ENCODE results near the gene NUAK1.
"Not testable (repeated sequence)": the region's sequence is repeated elsewhere in the genome, so short reads cannot be mapped to it uniquely, and the experiment has no call there.

The NUAK1 gene

DNA sequence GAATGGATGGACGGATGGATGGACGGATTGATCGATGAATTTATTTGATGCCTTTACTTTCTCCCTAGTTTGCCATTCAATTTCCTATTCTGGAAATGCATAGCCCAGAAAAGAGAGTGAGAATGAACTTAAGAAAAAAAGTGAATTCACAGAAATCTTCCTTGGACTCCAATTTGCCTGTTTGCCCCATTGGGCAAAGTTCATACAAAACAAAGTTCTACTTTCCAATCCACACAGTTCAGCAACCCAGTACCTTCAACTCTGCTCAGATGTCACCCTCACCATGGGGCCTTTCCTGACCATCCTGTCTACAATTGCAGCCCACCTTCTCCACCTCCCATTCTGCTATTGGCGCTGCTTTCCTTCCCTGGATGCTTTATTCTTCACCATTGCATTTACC lies 8.2 kb upstream of the NUAK1 start:
- DNase-seq (ENCODE audit: low read depth), result no peak

DNA sequence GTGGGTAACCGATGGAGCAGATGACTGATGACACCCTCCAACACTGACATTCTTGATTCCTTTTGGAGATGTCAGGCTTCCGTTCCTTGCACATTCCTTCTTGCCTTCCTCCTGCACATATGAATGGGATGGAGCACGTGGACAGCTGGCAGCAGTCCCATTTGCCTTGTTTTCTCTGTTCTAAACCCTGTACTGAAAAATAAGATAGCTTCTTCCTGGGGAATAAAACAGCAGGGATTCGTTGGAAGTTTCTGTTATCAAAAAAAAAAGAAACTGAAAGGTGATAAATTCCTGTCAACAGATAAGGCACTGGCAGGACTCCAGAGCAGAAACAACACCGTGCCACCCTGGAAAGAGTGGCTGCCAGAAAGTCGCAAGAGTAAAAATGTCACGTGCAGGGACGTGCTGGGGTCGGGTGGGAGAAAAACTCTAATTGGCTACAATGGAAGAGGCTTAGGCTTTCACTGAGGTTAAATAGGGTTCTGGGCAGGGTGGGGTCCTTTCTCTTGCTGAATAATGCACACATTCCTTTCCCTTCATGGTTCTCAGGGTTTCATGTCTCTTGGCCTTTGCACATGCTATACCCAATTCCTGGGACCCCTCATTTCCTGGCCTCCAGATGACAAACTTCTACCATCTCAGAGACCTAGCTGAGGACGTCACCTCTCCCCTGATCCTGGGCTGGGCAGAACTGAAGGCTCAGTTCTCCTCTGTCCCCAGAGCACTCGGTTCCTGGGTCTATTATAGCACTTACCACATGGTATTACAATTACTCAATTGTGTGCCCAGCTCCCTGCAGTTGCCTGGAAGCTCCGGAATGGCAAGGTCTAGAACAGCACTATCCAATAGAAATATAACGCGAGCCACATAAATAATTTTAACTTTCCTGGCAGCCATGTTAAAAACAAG lies 7.0 kb upstream of the NUAK1 start:
- no peak for DNase-seq (ENCODE audit: low read depth)

DNA sequence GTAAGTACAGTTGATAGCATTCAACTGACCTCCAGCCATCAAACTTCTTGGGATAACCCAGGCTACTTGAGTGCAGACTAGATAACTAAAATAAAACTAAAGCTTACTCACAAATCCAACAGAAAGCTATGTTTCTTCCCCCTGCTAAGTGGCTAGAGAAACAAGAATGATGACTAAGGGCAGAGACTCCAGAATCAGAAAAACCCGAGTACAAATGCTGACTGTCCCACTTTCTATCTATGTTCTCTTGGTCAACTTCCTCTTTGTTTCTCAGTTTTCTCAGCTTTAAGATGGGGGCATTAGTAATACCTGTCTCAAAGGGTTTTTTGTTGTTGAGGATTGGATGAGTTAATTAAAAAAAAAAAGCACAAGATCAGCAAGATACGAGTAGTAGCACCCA lies 6.1 kb upstream of the NUAK1 start:
- no peak for DNase-seq (ENCODE audit: low read depth)

DNA sequence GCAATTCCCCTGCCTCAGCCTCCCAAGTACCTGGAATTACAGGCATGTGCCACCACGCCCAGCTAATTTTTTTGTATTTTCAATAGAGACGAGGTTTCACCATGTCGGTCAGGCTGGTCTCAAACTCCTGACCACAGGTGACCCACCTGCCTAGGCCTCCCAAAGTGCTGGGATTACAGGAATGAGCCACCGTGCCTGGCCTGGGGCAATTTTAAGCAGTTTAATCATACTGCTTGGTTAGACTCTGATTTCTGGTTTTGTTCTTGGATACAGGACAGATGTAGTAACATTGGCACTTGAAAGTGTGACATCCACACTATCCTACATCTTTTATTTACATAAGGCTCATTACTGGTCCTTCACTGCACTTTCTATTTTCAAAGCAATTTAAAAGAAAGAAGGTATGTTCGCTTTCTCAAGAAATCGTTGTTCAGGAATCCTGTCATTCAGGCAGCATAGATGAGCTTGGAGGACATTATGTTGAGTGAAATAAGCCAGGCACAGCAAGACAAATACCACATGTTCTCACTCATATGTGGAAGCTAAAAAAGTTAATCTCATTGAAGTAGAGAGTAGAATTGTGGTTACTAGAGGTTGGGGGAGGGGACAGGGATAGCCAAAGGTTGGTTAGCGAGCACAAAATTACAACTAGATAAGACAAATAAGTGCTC lies 4.0 kb upstream of the NUAK1 start:
- DNase-seq (ENCODE audit: low read depth), result no peak

DNA sequence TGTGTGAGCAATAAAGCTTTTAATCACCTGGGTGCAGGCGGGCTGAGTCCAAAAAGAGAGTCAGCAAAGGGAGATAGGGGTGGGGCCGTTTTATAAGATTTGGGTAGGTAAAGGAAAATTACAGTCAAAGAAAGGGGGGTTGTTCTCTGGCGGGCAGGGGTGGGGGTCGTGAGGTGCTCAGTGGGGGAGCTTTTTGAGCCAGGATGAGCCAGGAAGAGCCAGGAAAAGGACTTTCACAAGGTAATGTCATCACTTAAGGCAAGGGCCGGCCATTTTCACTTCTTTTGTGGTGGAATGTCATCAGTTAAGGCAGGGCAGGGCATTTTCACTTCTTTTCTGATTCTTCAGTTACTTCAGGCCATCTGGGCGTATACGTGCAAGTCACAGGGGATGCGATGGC lies 3.2 kb upstream of the NUAK1 start:
- not testable (repeated sequence) for DNase-seq (ENCODE audit: low read depth)

DNA sequence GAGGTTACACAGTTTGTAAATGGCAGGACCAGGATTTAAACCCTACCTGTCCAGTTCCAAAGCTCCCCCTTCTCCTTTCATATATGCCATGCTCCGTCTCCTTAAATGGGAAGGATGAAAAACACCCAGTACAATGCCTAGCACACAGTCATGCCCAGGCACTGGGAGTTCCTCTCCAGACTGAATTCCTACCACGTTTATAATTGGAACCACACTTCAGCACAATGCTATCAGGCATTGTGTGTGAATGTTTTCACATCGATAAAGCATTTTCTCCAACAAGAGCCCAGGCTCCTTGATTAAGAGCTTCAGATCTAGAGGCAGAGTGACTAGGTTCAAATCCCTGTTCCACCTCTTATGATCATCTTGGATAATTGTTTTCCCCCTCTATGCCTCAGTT lies 2.7 kb upstream of the NUAK1 start:
- DNase-seq (ENCODE audit: low read depth), result no peak

DNA sequence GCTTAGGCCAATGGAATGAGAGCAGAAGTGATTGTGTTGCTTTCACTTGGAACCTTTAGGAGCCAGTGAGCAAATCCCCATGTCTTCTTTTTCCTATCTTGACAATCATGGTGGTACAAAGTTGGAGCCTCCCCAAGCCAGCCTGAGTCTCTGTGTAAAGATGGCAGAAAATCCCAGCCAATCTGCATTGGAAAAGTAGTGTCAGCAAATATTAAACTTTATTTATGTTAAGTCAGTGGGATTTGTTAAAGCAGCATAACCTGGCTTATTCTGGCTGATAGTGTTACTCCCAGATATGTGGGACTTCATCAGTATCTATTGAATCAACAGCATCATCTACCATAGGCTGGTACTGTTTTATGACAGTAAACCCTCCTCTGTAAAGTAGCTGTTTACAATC lies 2.2 kb upstream of the NUAK1 start:
- DNase-seq (ENCODE audit: low read depth), result no peak

DNA sequence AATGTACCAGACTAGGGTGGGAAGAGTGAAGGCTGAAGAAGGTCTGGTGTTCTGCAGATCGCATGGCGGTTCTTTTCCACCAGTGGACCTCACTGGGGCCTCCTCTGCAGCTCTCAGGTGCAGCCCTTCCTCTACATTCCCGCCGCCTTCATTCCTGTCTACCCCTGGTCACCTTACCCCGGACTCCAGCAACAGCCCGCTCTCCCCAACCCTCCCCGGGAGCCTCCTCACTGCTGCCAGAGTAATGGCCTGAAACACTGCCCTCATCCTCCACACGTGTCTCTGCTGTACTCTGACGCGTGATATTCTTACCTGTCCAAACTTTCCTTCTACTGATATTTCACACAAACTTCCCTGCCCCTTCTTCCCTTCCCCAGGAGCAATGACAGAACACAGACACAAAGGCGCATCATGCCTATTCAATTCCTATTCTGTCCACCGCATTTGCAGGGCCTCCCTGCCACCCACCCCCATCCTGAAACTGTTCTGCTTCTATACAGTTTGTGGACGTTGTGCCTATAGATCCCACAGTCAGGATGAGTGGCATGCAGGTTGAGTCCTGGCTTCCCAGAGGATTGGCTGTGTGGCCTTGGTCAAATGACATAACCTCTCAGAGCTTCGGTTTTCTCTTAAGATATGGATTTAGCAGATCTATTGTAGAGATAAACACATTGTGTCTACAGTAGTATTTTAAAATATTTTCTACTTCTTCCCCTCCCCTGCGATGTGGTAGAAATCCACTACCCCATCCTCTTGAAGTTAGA lies 1.7 kb upstream of the NUAK1 start:
- no peak for DNase-seq (ENCODE audit: low read depth)

DNA sequence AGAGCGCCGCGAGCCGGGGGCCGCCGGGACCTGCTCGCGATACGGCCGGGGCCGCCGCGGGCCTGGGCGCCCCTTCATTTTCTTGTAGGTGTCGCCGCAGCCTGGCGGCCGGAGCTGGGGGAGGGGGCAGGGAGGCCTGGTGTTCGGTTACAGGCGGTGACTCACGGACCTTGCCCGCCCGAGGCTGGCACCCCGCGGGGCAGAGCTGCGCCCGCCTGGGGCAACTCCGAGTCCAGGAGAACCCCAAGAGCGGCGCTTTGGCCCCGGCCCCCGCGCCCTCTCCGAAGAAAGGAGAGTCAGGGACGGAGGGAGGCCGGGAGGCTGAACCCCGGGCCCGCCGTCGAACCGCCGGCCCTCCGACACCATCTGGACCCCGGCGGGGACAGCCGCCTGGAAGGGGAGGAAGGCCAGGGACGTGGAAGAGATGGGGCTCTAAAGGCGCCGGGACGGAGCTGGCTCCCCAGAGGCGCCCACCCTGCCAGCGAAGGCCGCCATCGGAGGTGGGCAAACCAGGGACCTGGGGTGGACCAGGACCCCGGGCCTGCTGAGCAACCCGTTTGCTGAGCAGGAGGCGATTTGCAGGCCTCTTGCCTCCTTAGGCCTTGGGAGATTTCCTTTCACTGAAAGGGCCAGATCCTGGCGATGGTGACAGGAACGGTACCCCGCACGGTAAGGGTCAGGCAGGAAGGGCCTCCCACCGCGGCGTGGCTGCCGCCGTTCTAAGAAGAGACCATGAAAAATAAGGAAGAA lies 843 bp upstream of the NUAK1 start:
- DNase-seq (ENCODE audit: low read depth), result peak; percentile 13

DNA sequence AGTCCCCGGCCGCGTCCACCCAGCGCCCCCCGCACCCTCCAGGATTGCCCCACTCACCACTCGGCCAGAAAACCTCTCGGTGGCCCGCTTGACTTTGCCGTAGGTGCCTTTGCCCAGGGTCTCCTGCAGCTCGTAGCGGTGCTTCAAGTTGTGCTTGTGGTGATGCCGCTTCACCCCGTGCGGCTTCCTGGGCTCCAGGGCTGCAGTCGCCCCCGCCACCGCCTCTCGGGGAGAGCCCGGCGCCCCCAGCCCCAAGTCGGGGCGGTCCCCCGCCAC lies 459 bp downstream of the NUAK1 start:
- DNase-seq (ENCODE audit: low read depth), result no peak

DNA sequence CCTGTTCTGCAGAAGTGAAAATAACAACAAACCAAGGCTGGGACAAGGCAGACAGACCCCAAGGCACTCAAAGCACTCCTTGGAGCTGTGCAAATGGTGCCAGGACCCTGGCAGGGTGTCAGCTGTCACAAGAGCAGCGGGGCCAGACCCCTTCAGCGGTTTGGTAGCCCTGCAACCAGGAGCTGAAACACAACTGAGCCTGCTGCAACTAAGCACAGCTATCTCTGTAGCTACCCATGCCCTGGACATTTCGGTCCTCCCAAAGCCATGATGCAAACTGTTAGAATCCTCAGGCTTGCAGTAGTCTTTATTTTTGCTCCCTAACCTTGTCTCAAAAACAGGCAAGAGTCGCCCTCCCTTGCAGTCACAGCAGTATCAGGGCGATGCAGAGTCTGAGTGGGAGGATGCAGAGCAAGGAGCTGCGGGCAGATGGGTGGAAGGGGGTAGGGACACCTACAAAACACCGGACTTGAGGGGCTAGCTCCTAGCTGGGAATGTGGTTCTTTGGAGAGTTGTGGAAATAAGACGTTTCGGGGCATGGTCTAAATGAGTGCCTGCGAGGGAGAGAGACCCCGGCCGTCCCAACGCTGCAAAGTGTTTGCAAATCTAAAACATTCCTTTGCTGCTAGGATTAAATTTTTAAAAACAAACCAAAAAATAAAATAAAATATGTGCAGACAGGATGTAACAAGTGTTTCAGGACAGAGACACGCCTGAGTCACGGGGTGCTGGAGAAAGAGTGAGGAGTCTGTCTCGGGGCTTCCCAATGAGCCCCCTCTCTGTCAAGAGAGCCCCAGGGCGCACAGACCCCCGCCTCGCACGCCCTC lies 1.0 kb downstream of the NUAK1 start:
- DNase-seq (ENCODE audit: low read depth), result no peak

DNA sequence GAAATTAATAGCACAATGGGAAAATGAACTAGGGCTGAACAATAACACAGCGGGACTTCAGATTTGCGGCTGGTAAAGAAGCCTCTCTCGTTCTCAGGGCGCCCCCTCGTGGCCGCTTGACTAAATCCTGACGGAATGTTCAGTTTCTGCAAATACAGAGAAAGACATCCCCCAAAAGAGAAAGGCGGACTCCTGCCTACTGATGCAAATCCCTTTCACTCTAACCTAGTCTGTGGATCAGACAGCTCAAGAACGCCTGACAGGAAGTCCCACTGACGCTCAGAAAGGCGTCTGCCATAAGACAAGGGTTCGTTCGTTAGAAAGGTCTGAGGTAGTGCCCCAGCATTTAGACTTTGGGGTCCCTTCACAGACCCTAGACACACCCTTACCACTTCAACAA lies 2.5 kb downstream of the NUAK1 start:
- peak; percentile 42 for DNase-seq (ENCODE audit: low read depth)

DNA sequence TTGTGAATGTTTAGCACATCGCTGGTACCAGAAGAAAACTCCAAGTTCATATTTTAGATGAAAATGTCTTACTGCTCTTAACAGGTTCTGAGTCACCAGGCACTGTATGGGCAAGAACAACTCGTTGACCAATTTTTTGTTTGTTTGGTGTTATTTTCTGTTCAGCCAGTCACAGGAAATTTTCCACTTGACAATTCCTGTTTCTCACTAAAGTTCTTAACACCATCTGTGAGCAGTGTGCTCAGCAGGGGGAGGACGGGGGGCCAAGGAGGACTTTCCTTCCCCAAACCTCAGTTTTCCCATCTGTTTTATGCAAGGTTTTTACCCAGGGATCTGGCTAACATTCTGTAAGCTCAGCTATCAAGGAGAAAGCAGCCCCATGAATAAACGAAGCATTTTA lies 3.0 kb downstream of the NUAK1 start:
- no peak for DNase-seq (ENCODE audit: low read depth)

DNA sequence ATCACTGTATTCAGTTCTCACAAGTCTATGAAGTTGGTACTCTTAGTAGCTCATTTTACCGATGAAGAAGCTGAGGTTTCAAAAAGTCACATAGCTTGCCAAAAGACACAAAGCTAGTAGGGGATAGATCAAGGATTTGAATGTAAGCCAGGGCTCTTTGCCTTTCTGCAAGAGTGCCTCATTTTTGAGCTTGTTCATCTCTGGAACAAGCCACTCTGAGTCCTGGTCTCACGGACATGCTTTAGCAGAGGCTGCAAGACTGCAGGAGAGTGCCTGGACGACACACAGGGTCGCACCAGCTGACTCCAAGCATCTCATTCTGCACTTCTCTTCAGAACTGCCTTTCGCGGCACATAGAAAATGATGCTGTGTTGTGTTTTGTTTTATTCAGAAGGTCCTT lies 3.7 kb downstream of the NUAK1 start:
- no peak for DNase-seq (ENCODE audit: low read depth)

DNA sequence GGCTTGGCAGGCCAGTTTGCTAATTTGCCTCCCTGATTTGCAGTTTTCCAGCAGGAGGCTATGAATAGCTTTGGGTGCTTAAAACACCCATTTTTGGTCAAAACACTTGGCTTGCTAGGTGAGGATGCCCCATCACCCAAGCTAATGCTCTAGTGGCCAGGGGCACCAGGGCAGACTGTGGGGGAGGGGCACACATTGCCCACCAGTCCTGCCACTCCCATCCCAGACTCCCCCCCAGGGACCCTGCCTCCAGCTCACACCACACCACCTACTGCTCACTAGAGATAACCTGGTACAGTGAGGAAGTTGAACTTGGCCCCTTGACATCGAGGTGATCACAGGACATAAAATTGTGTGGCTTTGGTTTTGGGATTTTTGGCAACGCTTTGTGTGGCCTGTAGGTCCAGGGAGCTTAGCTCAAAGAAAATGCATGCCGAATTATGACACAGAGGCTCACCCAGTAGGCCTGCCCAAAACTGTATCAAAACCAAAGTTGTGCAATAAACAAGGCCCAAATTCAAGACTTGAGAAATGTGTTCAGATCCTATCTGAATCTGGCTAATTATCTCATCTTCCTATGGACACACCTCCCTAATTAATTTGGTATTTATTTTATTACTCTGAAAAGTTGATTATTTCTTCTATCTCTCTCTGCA lies 4.3 kb downstream of the NUAK1 start:
- no peak for DNase-seq (ENCODE audit: low read depth)

DNA sequence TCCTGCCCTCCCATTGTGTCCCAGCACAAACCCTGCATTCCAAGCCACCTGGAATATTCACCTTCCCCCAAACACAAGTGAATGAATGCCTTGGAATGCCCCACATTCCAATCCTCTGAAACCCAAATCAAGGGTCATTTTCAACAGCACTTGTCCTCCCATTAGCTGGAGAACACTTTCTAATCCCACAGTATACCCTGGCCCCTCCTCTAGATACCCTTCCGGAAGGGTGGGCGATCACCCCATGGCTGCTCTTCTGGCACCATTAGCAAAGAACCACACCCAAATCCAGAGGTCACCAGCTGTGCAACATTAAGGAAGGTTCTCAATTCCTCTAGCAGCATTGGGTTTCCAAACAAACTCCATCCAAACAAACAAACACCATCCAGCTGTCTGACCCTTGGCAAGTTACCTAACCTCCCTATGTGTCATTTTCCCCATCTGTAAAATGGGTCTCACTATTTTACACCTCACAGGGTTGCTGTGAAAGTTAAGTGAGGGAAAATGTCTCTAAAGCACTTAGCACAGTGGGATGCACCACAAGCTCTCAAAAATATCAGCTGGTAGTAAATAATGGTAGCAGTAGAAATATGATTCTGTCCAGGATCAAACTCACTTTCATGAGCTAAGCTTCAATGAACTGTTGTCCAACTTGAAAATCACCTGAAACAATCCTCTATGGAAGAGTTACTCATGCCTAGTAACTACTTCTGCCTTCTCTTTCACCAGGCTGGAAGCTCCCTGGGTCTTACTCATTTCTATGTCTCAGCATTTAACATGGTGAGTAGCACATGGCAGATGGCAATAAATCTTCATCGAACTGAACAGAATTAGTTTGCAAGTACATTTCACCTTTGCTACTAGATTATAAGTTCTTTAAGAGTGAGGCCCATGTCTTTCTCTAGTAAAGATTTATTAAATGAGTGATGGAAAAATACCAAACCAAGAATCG lies 5.3 kb downstream of the NUAK1 start:
- no peak for DNase-seq (ENCODE audit: low read depth)

DNA sequence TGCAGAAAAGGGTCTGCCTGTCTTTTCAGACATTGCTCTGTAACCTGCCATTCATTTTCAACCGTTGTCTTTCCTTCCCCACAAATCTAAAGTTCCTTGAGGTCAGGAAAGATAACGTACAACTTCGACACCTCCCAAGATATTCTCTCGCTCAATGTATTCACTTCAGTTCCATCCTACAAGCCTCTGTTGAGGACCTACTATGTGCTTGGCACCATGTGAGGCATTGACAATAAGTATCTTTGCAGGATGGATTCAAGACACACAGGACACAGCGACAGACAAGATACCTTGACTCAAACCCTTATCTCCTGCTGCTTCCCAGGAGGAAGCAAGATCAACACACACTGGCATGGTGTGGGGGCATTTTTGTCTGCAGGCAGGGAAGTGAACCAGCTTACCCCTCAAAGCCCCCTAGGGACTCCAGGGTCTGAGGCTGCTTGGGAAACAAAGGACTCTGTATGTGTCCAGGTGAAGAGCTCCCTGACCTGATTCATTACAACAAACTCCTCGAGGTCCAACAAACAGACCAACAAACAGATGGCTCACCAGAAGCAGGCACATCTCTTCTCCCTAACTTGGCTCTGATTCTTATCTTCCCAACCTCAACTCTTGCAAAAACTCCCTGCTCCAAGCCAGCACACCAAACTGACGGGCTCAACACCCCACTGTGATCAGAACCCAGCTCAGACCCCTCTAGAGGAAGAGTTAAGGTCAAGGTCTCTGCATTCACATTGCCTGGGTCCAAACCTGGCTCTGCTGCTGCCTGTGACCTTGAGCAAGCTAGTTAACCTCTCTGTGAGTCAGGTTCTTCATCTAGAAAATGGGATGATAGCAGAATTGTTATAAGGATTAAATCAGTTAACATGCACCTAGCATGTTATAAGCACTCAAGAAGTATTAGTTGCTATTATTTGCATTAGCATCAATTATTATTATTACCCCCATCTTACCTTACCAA lies 6.3 kb downstream of the NUAK1 start:
- no peak for DNase-seq (ENCODE audit: low read depth)

DNA sequence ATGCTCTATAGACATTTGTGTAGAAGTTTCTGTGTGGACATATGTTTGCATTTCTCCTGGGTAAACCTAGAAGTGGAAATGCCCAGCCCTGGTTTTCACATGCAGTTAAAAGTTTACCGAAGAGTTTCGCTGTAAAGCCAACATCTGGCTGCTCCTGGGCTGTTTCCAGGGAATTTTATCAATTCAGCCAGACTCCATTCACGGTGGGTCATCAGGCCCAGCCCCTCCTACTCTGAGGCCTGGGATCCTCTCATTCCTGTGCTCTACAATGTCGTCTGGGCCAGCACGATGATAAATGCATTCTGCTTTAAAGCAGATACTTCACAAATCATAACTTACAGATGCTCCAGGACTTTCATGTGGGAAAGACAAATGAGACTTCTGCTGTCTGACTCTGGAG lies 7.1 kb downstream of the NUAK1 start:
- DNase-seq (ENCODE audit: low read depth), result no peak

All from stimulated activated CD8-positive, alpha-beta memory T cell treated with anti-CD3 and anti-CD28 coated beads, Interleukin-12 subunit alpha, Interleukin-12 subunit beta, amount 100 ng/mL, for 4 hours (primary cell).